DMS114 treated with DMSO at 0.1 percent for 48 hours (cell line): ENCODE data around the gene ZGPAT.

Source experiments
- DNase-seq: peaks from one replicate; lab custom pipeline; 2025; ENCODE audit not compliant: unreplicated experiment; lab: John Stamatoyannopoulos, UW

The ZGPAT gene

GRCh38 chr20:63691711-63692435 is 16.0 kb upstream of the ZGPAT start:
- no peak for DNase-seq

- no peak for DNase-seq
Observed at GRCh38 chr20:63692436-63693082, 15.3 kb upstream of the ZGPAT start.

- no peak for DNase-seq
Observed at GRCh38 chr20:63693083-63693732, 14.6 kb upstream of the ZGPAT start.

GRCh38 chr20:63693733-63694583 is 13.9 kb upstream of the ZGPAT start:
- no peak for DNase-seq

- no peak for DNase-seq
Observed at GRCh38 chr20:63694584-63695423, 13.0 kb upstream of the ZGPAT start.

GRCh38 chr20:63695424-63696305 is 12.2 kb upstream of the ZGPAT start:
- no peak for DNase-seq

- DNase-seq, result no peak
Observed at GRCh38 chr20:63696306-63696627, 11.6 kb upstream of the ZGPAT start.

GRCh38 chr20:63696628-63697356 is 11.0 kb upstream of the ZGPAT start, which contains the start of gene TNFRSF6B:
TNFRSF6B (plus strand) TSS chr20:63696652; CDS start chr20:63696768, 116 bp downstream.
- no peak for DNase-seq

GRCh38 chr20:63697357-63697867 is 10.4 kb upstream of the ZGPAT start:
- DNase-seq, result no peak

GRCh38 chr20:63697868-63698545 is 9.8 kb upstream of the ZGPAT start:
- DNase-seq, result no peak

- DNase-seq, result no peak
Observed at GRCh38 chr20:63698739-63699465, 8.9 kb upstream of the ZGPAT start.

GRCh38 chr20:63699466-63700198 is 8.2 kb upstream of the ZGPAT start:
- DNase-seq, result no peak

- no peak for DNase-seq
Observed at GRCh38 chr20:63700199-63701050, 7.4 kb upstream of the ZGPAT start.

GRCh38 chr20:63701051-63701328 is 6.8 kb upstream of the ZGPAT start:
- no peak for DNase-seq

GRCh38 chr20:63701329-63702035 is 6.4 kb upstream of the ZGPAT start:
- DNase-seq, result no peak
